Activated CD8-positive, alpha-beta T cell treated with anti-CD3 and anti-CD28 coated beads for 36 hours (primary cell): ENCODE measurements around the gene PACRG. TPM values are rescaled to one million over a fixed set of nuclear protein-coding genes. Genes with fewer than 3 reads are reported as not detected.

Source experiments
- ATAC-seq: fragments of 200-7000 bp; cut with Tn5 transposase; one replicate; pipeline ENCODE4 v1.10.0; 2021; ENCODE audit warnings: mild to moderate bottlenecking, moderate library complexity
- CTCF ChIA-PET: fragments of 350-600 bp; sonication (Branson Sonifier 250); formaldehyde crosslinking; loops from one replicate; lab custom pipeline; 2021; ENCODE audit warnings: antibody characterized with exemption; lab: Charles Lee
- POLR2A ChIA-PET: fragments of 350-600 bp; sonication (Branson Sonifier 250); formaldehyde crosslinking; loops from one replicate; lab custom pipeline; 2021; ENCODE audit warnings: antibody characterized with exemption; lab: Charles Lee
- DNase-seq: peaks from one replicate; pipeline ENCODE4 v3.0.0-alpha.2; 2020
- H3K27ac Mint-ChIP-seq: one replicate; pipeline ENCODE4 v1.8.0; 2021; ENCODE audit warnings: mild to moderate bottlenecking, mixed read lengths
- H3K27me3 Mint-ChIP-seq: one replicate; pipeline ENCODE4 v1.8.0; 2021; ENCODE audit warnings: mixed read lengths
- H3K36me3 Mint-ChIP-seq: one replicate; pipeline ENCODE4 v1.8.0; 2021; ENCODE audit warnings: low read depth, mixed read lengths
- H3K4me1 Mint-ChIP-seq: one replicate; pipeline ENCODE4 v1.8.0; 2021; ENCODE audit warnings: low read depth, mixed read lengths
- H3K4me3 Mint-ChIP-seq: one replicate; pipeline ENCODE4 v1.8.0; 2021; ENCODE audit warnings: mild to moderate bottlenecking, moderate library complexity, mixed read lengths
- H3K9me3 Mint-ChIP-seq: one replicate; pipeline ENCODE4 v1.8.0; 2021; ENCODE audit warnings: mixed read lengths
- CTCF ChIP-seq: fragments of 200-600 bp; IDR thresholded peaks from one replicate; pipeline ENCODE4 v1.8.0; 2022; ENCODE audit warnings: antibody characterized with exemption, mild to moderate bottlenecking
- intact Hi-C: fragments of 100-400 bp; cut with micrococcal nuclease; formaldehyde crosslinking; loops from one replicate; pipeline ENCODE4 v1.10.0; 2022
- total RNA-seq, 2 experiments: library from RNA; stranded (reverse); gene quantifications; one replicate each; pipeline ENCODE4 v1.2.3, GENCODE V29; 2021

Gene PACRG
- total RNA-seq, 2 experiments from 2014 or later: not detected

GRCh38 chr6:163289447-163289846, 561.7 kb downstream of the PACRG start:
- intact Hi-C loops: no loop called here
- H3K27ac Mint-ChIP-seq: no peak overlapping the region
- ChIA-PET CTCF (no interaction called here), POLR2A (no interaction called here)
- no peak for DNase-seq
- no peak for ATAC-seq
- TF ChIP-seq CTCF: no peak
- H3K27me3 Mint-ChIP-seq: no peaks in the 10 kb centered on the region
- H3K4me3 Mint-ChIP-seq: no peak overlapping the region
- no peaks in the 10 kb centered on the region for H3K9me3 Mint-ChIP-seq
- H3K36me3 Mint-ChIP-seq: no peaks in the 10 kb centered on the region
- no peaks in the 10 kb centered on the region for H3K4me1 Mint-ChIP-seq

GRCh38 chr6:163290545-163291274, 562.9 kb downstream of the PACRG start:
- H3K4me3 Mint-ChIP-seq: no peak overlapping the region
- CTCF ChIA-PET: no interaction called here
- H3K27ac Mint-ChIP-seq: no peak overlapping the region
- no peak for DNase-seq
- ATAC-seq: no peak
- no peaks in the 10 kb centered on the region for H3K36me3 Mint-ChIP-seq
- no peaks in the 10 kb centered on the region for H3K27me3 Mint-ChIP-seq
- H3K9me3 Mint-ChIP-seq: no peaks in the 10 kb centered on the region
- POLR2A ChIA-PET: no interaction called here
- no peak for TF ChIP-seq CTCF
- intact Hi-C loops: no loop called here
- no peaks in the 10 kb centered on the region for H3K4me1 Mint-ChIP-seq

- no peaks in the 10 kb centered on the region for H3K9me3 Mint-ChIP-seq
- no peak for TF ChIP-seq CTCF
- intact Hi-C loops: no loop called here
- ATAC-seq: no peak
- H3K4me3 Mint-ChIP-seq: no peak overlapping the region
- no peaks in the 10 kb centered on the region for H3K36me3 Mint-ChIP-seq
- no peak overlapping the region for H3K27ac Mint-ChIP-seq
- H3K4me1 Mint-ChIP-seq: no peaks in the 10 kb centered on the region
- H3K27me3 Mint-ChIP-seq: no peaks in the 10 kb centered on the region
- ChIA-PET POLR2A (interaction anchor here (0.6 kb wide), 1 partner anchor 221 kb away, joined by 3 read pairs; no protein-coding TSS in a partner anchor), CTCF (no interaction called here)
- DNase-seq: no peak
Measured at GRCh38 chr6:163291622-163292021, 563.8 kb downstream of the PACRG start.

GRCh38 chr6:163293286-163293685, 565.5 kb downstream of the PACRG start:
- CTCF ChIA-PET: no interaction called here
- H3K4me1 Mint-ChIP-seq: no peaks in the 10 kb centered on the region
- H3K4me3 Mint-ChIP-seq: no peak overlapping the region
- no peaks in the 10 kb centered on the region for H3K9me3 Mint-ChIP-seq
- H3K27me3 Mint-ChIP-seq: peaks cover 5% of the 10 kb centered on the region
- no peak for TF ChIP-seq CTCF
- H3K36me3 Mint-ChIP-seq: no peaks in the 10 kb centered on the region
- intact Hi-C loops: no loop called here
- POLR2A ChIA-PET: no interaction called here
- H3K27ac Mint-ChIP-seq: no peak overlapping the region
- DNase-seq (no peak), ATAC-seq (no peak)

- ChIA-PET POLR2A (no interaction called here), CTCF (no interaction called here)
- Mint-ChIP-seq H3K9me3 (no peaks in the 10 kb centered on the region), H3K4me3 (no peak overlapping the region), H3K4me1 (no peaks in the 10 kb centered on the region), H3K36me3 (no peaks in the 10 kb centered on the region), H3K27ac (no peak overlapping the region), H3K27me3 (peaks cover 5% of the 10 kb centered on the region)
- DNase-seq (no peak), ATAC-seq (no peak)
- intact Hi-C loops: no loop called here
- no peak for TF ChIP-seq CTCF
Measured at GRCh38 chr6:163294734-163295133, 567.0 kb downstream of the PACRG start.
